NT2/D1 (cell line): ENCODE measurements around the gene CLMP.

Experiments used
- DNase-seq: peaks from one replicate; pipeline ENCODE4 v3.0.0-alpha.2; 2011; ENCODE audit warnings: low read depth, low spot score
- H3K27me3 ChIP-seq: 2 replicates; pipeline ENCODE4 v1.6.0; 2011; ENCODE audit warnings: mild to moderate bottlenecking; ENCODE audit not compliant: insufficient read length, insufficient read depth
- H3K36me3 ChIP-seq: 2 replicates; pipeline ENCODE4 v1.6.1; 2011; ENCODE audit warnings: mild to moderate bottlenecking, low read length, mixed read lengths; ENCODE audit not compliant: insufficient read depth, insufficient read length
- H3K4me1 ChIP-seq: 2 replicates; pipeline ENCODE4 v1.5.1; 2011; ENCODE audit not compliant: insufficient read depth, insufficient read length
- H3K4me3 ChIP-seq: 2 replicates; pipeline ENCODE4 v1.5.1; 2011; ENCODE audit warnings: low read depth; ENCODE audit not compliant: insufficient read length
- H3K9ac ChIP-seq: 2 replicates; pipeline ENCODE4 v1.6.0; 2011; ENCODE audit warnings: low read depth; ENCODE audit not compliant: insufficient read length
- H3K9me3 ChIP-seq: 2 replicates; pipeline ENCODE4 v1.5.1; 2011; ENCODE audit warnings: mild to moderate bottlenecking, low read length; ENCODE audit not compliant: insufficient read depth
- SUZ12 ChIP-seq: IDR thresholded peaks from 2 replicates; pipeline ENCODE4 v1.6.1; 2011; ENCODE audit not compliant: insufficient read length, insufficient read depth; ENCODE audit errors: extremely low read depth
- YY1 ChIP-seq: IDR thresholded peaks from 2 replicates; pipeline ENCODE4 v1.6.1; 2011; ENCODE audit not compliant: insufficient read length, insufficient read depth
- ZNF274 ChIP-seq: IDR thresholded peaks from 2 replicates; pipeline ENCODE4 v1.6.1; 2011; ENCODE audit warnings: mild to moderate bottlenecking, low read depth, low read length

Gene CLMP

DNA sequence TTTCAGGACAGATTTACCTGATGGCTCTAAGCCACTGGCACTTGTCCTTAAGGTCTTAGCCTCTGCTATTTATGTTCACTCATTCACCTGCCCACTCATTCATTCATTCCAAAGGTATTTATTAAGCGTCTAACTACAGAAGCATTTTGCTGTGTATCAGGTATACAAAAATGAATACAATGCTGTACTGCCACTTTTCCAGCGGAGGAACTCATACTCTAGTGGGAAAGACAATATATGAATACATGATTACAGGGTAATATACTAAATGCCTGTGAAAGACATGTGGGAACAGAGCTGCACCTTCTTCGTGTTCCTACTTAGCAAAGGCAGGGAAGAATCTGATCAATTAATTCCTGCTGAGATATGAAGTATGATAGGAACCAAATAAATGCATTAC lies 43.7 kb downstream of the CLMP start:
- H3K36me3 ChIP-seq = peaks cover 9% of the 10 kb centered on the region
- no peak overlapping the region for H3K9ac ChIP-seq
- no peak for DNase-seq
- TF ChIP-seq SUZ12 (no peak), YY1 (no peak), ZNF274 (no peak)
- no peaks in the 10 kb centered on the region for H3K4me1 ChIP-seq
- no peaks in the 10 kb centered on the region for H3K27me3 ChIP-seq
- no peak overlapping the region for H3K4me3 ChIP-seq
- no peaks in the 10 kb centered on the region for H3K9me3 ChIP-seq

DNA sequence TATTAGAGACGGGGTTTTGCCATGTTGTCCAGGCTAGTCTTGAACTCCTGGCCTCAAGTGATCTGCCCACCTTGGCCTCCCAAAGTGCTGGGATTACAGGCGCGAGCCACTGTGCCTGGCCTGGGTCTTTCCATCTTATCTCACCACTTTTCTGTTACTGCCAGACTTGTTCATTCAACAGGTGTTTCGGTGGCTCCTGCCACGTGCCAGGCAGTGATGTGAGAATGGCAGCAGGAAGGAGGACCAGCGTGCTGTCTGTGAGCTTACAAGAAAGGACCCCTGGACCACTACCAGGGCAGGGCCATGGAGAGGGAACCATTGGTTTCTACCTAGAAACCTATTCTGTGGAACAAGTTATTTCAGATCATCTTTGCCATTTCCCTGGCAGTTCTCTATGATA lies 44.2 kb downstream of the CLMP start:
- Histone ChIP-seq H3K4me1 (no peaks in the 10 kb centered on the region), H3K4me3 (no peak overlapping the region), H3K27me3 (no peaks in the 10 kb centered on the region), H3K9ac (no peak overlapping the region), H3K9me3 (no peaks in the 10 kb centered on the region), H3K36me3 (peaks cover 7% of the 10 kb centered on the region)
- no peak for DNase-seq
- TF ChIP-seq YY1 (no peak), SUZ12 (no peak), ZNF274 (no peak)

DNA sequence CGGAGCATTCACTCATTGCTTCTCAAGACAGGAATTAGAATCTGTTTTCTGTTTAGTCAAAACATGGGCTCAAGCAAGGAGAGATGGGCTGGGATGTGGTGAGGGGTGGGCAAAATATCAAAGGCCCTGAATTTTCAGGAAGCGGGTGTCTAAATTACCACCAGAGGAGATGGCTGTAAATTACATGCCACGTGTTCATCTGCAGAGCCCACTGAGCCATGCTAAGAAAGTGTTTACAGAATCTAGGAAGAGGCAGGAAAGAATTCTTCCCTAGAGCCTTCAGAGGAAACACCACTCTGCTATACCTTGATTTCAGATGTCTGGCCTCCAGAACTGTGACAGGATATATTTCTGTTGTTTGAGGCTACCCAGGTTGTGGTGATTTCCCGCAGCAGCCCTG lies 46.1 kb downstream of the CLMP start:
- H3K4me3 ChIP-seq = no peak overlapping the region
- no peaks in the 10 kb centered on the region for H3K9me3 ChIP-seq
- TF ChIP-seq ZNF274 = no peak
- TF ChIP-seq YY1 = no peak
- no peaks in the 10 kb centered on the region for H3K27me3 ChIP-seq
- no peak overlapping the region for H3K9ac ChIP-seq
- peaks cover 4% of the 10 kb centered on the region for H3K36me3 ChIP-seq
- DNase-seq = no peak
- H3K4me1 ChIP-seq = no peaks in the 10 kb centered on the region

DNA sequence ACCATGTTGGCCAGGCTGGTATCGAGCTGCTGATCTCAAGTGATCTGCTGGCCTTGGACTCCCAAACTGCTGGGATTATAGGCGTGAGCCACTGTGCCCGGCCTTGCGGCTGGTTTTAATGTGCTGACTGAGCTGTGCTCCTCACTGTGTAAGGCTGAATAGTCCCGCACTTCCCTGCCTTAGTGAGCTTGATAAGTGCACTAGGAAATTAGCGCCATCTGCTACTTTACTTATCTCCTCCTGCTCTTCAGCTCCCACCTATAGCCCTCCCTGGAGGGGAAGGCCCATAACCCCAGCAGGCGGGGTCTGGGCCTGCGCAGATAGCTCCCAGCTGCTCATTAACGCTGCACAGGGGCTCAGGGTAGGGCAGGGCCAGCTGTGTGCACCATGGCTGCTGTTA lies 49.4 kb downstream of the CLMP start:
- TF ChIP-seq SUZ12 (no peak), YY1 (no peak), ZNF274 (no peak)
- no peak overlapping the region for H3K4me3 ChIP-seq
- no peak for DNase-seq
- no peaks in the 10 kb centered on the region for H3K4me1 ChIP-seq
- peaks cover 4% of the 10 kb centered on the region for H3K36me3 ChIP-seq
- no peaks in the 10 kb centered on the region for H3K9me3 ChIP-seq
- no peak overlapping the region for H3K9ac ChIP-seq
- H3K27me3 ChIP-seq = no peaks in the 10 kb centered on the region

DNA sequence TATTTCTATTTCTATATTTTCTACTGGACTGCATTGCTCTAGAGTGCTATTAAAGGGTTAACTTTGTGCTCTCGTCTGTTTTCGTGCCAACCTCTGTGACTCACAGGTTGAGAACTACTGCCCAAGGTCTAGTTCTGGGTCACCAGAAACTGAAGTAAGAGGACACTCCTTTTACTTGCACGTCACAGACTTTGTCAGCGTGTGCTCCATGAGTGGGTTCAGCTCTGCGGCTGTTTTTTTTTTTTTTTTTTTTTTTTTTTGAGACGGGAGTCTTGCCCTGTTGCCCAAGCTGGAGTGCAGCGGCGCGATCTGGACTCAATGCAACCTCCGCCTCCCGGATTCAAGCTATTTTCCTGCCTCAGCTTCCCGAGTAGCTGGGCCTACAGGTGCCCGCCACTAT lies 49.8 kb downstream of the CLMP start:
- Histone ChIP-seq H3K9ac (no peak overlapping the region), H3K9me3 (no peaks in the 10 kb centered on the region), H3K4me3 (no peak overlapping the region), H3K27me3 (no peaks in the 10 kb centered on the region), H3K36me3 (peaks cover 4% of the 10 kb centered on the region), H3K4me1 (no peaks in the 10 kb centered on the region)
- DNase-seq = no peak
- no peak for TF ChIP-seq ZNF274
- TF ChIP-seq SUZ12 = no peak
- TF ChIP-seq YY1 = no peak

DNA sequence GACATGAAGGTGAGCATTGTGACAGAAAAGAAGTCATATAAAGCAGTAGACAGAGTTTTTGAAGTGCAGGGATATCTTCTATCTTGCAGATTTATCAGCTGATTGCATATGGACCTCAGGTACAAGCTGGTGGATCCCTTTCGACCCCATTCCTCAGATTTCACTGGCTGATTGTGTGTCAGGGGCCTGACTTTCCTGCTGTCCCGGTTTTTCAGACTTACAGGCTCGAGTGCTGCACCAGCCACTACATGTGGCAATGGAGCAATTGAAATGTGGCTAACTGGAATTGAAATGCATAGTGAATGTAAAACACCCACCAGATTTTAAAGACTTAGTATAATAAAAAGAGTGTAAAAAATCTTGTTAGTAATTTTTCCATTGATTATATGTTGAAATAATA lies 50.3 kb downstream of the CLMP start:
- no peaks in the 10 kb centered on the region for H3K9me3 ChIP-seq
- peaks cover 4% of the 10 kb centered on the region for H3K36me3 ChIP-seq
- no peak overlapping the region for H3K9ac ChIP-seq
- TF ChIP-seq ZNF274 (no peak), YY1 (no peak), SUZ12 (no peak)
- DNase-seq = no peak
- no peaks in the 10 kb centered on the region for H3K4me1 ChIP-seq
- no peak overlapping the region for H3K4me3 ChIP-seq
- no peaks in the 10 kb centered on the region for H3K27me3 ChIP-seq

DNA sequence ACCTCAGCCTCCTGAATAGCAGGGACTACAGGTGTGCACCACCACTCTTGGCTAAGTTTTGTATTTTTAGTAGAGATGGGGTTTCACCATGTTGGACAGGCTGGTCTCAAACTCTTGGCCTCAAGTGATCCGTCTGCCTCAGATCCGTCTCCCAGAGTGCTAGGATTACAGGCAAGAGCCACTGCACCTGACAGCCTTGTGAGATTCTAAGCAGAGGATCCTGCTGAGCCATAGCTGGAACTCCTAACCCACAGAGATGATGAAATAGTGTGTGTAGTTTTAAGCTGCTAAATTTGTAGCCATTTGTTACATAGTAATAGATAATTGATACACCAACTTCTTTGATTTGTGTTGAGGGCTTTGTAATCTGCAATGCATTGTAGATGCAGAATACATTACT lies 51.1 kb downstream of the CLMP start:
- Histone ChIP-seq H3K4me3 (no peak overlapping the region), H3K9me3 (no peaks in the 10 kb centered on the region), H3K4me1 (no peaks in the 10 kb centered on the region), H3K36me3 (peaks cover 4% of the 10 kb centered on the region), H3K9ac (no peak overlapping the region), H3K27me3 (no peaks in the 10 kb centered on the region)
- TF ChIP-seq SUZ12 (no peak), YY1 (no peak), ZNF274 (no peak)
- DNase-seq = no peak

DNA sequence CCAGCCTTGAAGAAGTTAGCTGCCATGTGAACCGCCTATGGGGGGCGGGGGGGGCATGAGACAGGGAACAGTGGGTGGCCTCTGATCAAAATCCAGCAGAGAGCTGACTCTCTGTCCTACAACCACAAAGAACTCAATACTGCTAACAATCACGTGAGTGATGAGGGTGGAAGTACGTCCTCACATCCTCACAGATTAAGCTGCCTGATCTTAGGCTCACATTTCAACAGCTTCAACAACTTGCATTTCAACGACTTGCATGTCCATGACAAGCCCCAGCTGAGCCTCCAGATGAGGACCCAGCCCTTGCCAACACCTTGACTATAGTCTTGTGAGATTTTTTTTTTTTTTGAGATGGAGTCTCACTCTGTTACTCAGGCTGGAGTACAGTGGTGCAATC lies 51.6 kb downstream of the CLMP start:
- no peak for TF ChIP-seq SUZ12
- no peak for TF ChIP-seq YY1
- TF ChIP-seq ZNF274 = no peak
- Histone ChIP-seq H3K9me3 (no peaks in the 10 kb centered on the region), H3K4me3 (no peak overlapping the region), H3K27me3 (no peaks in the 10 kb centered on the region), H3K36me3 (peaks cover 4% of the 10 kb centered on the region), H3K4me1 (no peaks in the 10 kb centered on the region), H3K9ac (no peak overlapping the region)
- DNase-seq = no peak
